ENCODE results near the gene B3GALT5. TPM values are rescaled to one million over a fixed set of nuclear protein-coding genes. Genes with fewer than 3 reads are reported as not detected.

B3GALT5 gene
- total RNA-seq, 1 experiment from 2014 or later, result 0.09 TPM

- Histone ChIP-seq H3K9me3 (ENCODE audit: insufficient read depth, low read depth) (no peaks in the 10 kb centered on the region), H3K4me2 (no peak overlapping the region), H3F3A (ENCODE audit: insufficient read depth, low read depth) (no peaks in the 10 kb centered on the region), H2AFZ (no peak overlapping the region), H3K27me3 (ENCODE audit: insufficient read depth, low read depth) (peaks cover 32% of the 10 kb centered on the region), H3K27ac (no peak overlapping the region), H4K20me1 (ENCODE audit: insufficient read depth) (no peaks in the 10 kb centered on the region), H3K9me2 (ENCODE audit: insufficient read depth) (no peaks in the 10 kb centered on the region), H3K4me1 (replicated peaks; ENCODE audit: insufficient read depth) (no peaks in the 10 kb centered on the region), H3K4me3 (no peak overlapping the region), H3K79me2 (ENCODE audit: low read depth) (no peaks in the 10 kb centered on the region), H3K36me3 (ENCODE audit: low read depth) (no peaks in the 10 kb centered on the region)
- BruUV-seq (replicated peaks), result no TSS peak
- no peak for DNase-seq
- POLR2A ChIA-PET (ENCODE audit: unreplicated experiment), result no interaction called here
- CTCF ChIA-PET, result no interaction called here
- intact Hi-C loops (cut with micrococcal nuclease; ENCODE audit: unreplicated experiment), result no loop called here
- no peak for TF ChIP-seq CTCF (conservative IDR thresholded peaks at IDR 0.05)
- TF ChIP-seq EZH2 (IDR thresholded peaks at IDR 0.05; ENCODE audit: low read depth), result no peak
Measured at GRCh38 chr21:39649526-39649925, 36.8 kb downstream of the B3GALT5 start.

GRCh38 chr21:39650306-39650705 is 37.6 kb downstream of the B3GALT5 start:
- CTCF ChIA-PET, result interaction anchor here (0.6 kb wide), 1 partner anchor 1759 kb away, joined by 3 read pairs; no protein-coding TSS in a partner anchor

GRCh38 chr21:39650801-39651200 is 38.1 kb downstream of the B3GALT5 start:
- DNase-seq, result no peak
- no TSS peak for BruUV-seq (replicated peaks)
- Histone ChIP-seq H2AFZ (no peak overlapping the region), H3K9me3 (ENCODE audit: insufficient read depth, low read depth) (no peaks in the 10 kb centered on the region), H4K20me1 (ENCODE audit: insufficient read depth) (no peaks in the 10 kb centered on the region), H3K9me2 (ENCODE audit: insufficient read depth) (no peaks in the 10 kb centered on the region), H3K4me1 (replicated peaks; ENCODE audit: insufficient read depth) (no peaks in the 10 kb centered on the region), H3K27me3 (ENCODE audit: insufficient read depth, low read depth) (peaks cover 32% of the 10 kb centered on the region), H3F3A (ENCODE audit: insufficient read depth, low read depth) (no peaks in the 10 kb centered on the region), H3K36me3 (ENCODE audit: low read depth) (no peaks in the 10 kb centered on the region), H3K27ac (no peak overlapping the region), H3K4me2 (no peak overlapping the region), H3K79me2 (ENCODE audit: low read depth) (no peaks in the 10 kb centered on the region), H3K4me3 (no peak overlapping the region)
- POLR2A ChIA-PET (ENCODE audit: unreplicated experiment), result no interaction called here
- TF ChIP-seq CTCF (conservative IDR thresholded peaks at IDR 0.05), result no peak
- no peak for TF ChIP-seq EZH2 (IDR thresholded peaks at IDR 0.05; ENCODE audit: low read depth)
- CTCF ChIA-PET, result interaction anchor here (0.6 kb wide), 1 partner anchor 1760 kb away, joined by 3 read pairs; no protein-coding TSS in a partner anchor
- intact Hi-C loops (cut with micrococcal nuclease; ENCODE audit: unreplicated experiment), result no loop called here

More at GRCh38 chr21:39650306-39650705, 37.6 kb downstream of the B3GALT5 start:
- no peak for TF ChIP-seq CTCF (conservative IDR thresholded peaks at IDR 0.05)
- no peak for TF ChIP-seq EZH2 (IDR thresholded peaks at IDR 0.05; ENCODE audit: low read depth)
- POLR2A ChIA-PET (ENCODE audit: unreplicated experiment), result no interaction called here
- no peaks in the 10 kb centered on the region for H3K79me2 ChIP-seq (ENCODE audit: low read depth)
- no peaks in the 10 kb centered on the region for H4K20me1 ChIP-seq (ENCODE audit: insufficient read depth)
- intact Hi-C loops (cut with micrococcal nuclease; ENCODE audit: unreplicated experiment), result no loop called here
- H3K9me3 ChIP-seq (ENCODE audit: insufficient read depth, low read depth), result no peaks in the 10 kb centered on the region
- no TSS peak for BruUV-seq (replicated peaks)
- H3F3A ChIP-seq (ENCODE audit: insufficient read depth, low read depth), result no peaks in the 10 kb centered on the region
- peaks cover 32% of the 10 kb centered on the region for H3K27me3 ChIP-seq (ENCODE audit: insufficient read depth, low read depth)
- no peak overlapping the region for H3K27ac ChIP-seq
- no peak for DNase-seq
- H2AFZ ChIP-seq, result no peak overlapping the region
- no peaks in the 10 kb centered on the region for H3K4me1 ChIP-seq (replicated peaks; ENCODE audit: insufficient read depth)
- H3K4me2 ChIP-seq, result no peak overlapping the region
- no peak overlapping the region for H3K4me3 ChIP-seq
- no peaks in the 10 kb centered on the region for H3K36me3 ChIP-seq (ENCODE audit: low read depth)
- no peaks in the 10 kb centered on the region for H3K9me2 ChIP-seq (ENCODE audit: insufficient read depth)

Data from PC-9 (cell line).